HepG2 (cell line): ENCODE results near the gene PON1. TPM values are rescaled to one million over a fixed set of nuclear protein-coding genes. Genes with fewer than 3 reads are reported as not detected.

Experiments
- DNMT1 ChIP-seq: sonication (generic); formaldehyde crosslinking; IDR thresholded peaks from 2 replicates; pipeline ENCODE4 v1.5.1; 2020; ENCODE audit warnings: mild to moderate bottlenecking, missing genetic modification reagents
- RAD21 ChIP-seq: fragments of 450-650 bp; formaldehyde crosslinking; IDR thresholded peaks from 2 replicates; pipeline ENCODE4 v1.5.0; 2020; ENCODE audit warnings: mild to moderate bottlenecking
- REPIN1 ChIP-seq: sonication (generic); formaldehyde crosslinking; IDR thresholded peaks from 2 replicates; pipeline ENCODE4 v1.8.0; 2022; ENCODE audit warnings: missing genetic modification reagents, low read depth, mild to moderate bottlenecking, borderline replicate concordance
- SMC3 ChIP-seq: IDR thresholded peaks from 2 replicates; pipeline ENCODE4 v1.6.1; 2011; ENCODE audit warnings: low read length, improper control_type of control experiment
- STAG1 ChIP-seq: sonication (generic); formaldehyde crosslinking; IDR thresholded peaks from 2 replicates; pipeline ENCODE4 v1.4.0; 2020; ENCODE audit warnings: missing genetic modification reagents
- ZNF260 ChIP-seq: sonication (generic); formaldehyde crosslinking; IDR thresholded peaks from 2 replicates; pipeline ENCODE4 v1.4.0; 2020; ENCODE audit warnings: missing genetic modification reagents, low read depth, mild to moderate bottlenecking, borderline replicate concordance
- ZNF772 ChIP-seq: sonication (generic); formaldehyde crosslinking; IDR thresholded peaks from 2 replicates; pipeline ENCODE4 v1.5.0; 2020; ENCODE audit warnings: mild to moderate bottlenecking, missing genetic modification reagents
- polyA plus RNA-seq, 8 experiments: library from polyadenylated mRNA; depleted of rRNA in 3 of 8; stranded (reverse) in 7 of 8; unstranded in 1 of 8; fragments of >200 nt; fragmentation: Illumina TruSeq in 4 of 8; extraction: Trizol in 4 of 8; gene quantifications; 2 replicates each; pipeline versions ENCODE4 v1.2.1 to v1.2.3, GENCODE V29; 2011 to 2016; ENCODE audit warnings: low read depth in 4 of 8, missing spikeins in 1 of 8, mixed read lengths in 1 of 8; ENCODE audit not compliant: insufficient read depth in 1 of 8
- total RNA-seq, 5 experiments: library from RNA; depleted of rRNA; stranded (reverse); fragments of >200 nt; fragmentation: Illumina TruSeq; extraction: Trizol; gene quantifications; 2 replicates each; pipeline ENCODE4 v1.2.3, GENCODE V29; 2016; ENCODE audit warnings: low read depth in 1 of 5
- TF ChIP-seq, protein P1 (sequence below): sonication (generic); formaldehyde crosslinking; IDR thresholded peaks from 2 replicates; pipeline ENCODE4 v1.4.0; 2020; ENCODE audit warnings: missing genetic modification reagents
- TF ChIP-seq, protein P2 (sequence below): sonication (generic); formaldehyde crosslinking; IDR thresholded peaks from 2 replicates; pipeline ENCODE4 v1.9.0; 2021; ENCODE audit warnings: missing genetic modification reagents, borderline replicate concordance
- TF ChIP-seq, protein P3 (sequence below): sonication (generic); formaldehyde crosslinking; IDR thresholded peaks from 2 replicates; pipeline ENCODE4 v1.5.0; 2020; ENCODE audit warnings: mild to moderate bottlenecking, missing genetic modification reagents, moderate library complexity

PON1 gene
- total and polyA plus RNA-seq, 2 of the 13 experiments (the other 11 are each of a cell fraction or from before 2014, with no cell fraction given): 0.27 to 0.57 TPM

DNA sequence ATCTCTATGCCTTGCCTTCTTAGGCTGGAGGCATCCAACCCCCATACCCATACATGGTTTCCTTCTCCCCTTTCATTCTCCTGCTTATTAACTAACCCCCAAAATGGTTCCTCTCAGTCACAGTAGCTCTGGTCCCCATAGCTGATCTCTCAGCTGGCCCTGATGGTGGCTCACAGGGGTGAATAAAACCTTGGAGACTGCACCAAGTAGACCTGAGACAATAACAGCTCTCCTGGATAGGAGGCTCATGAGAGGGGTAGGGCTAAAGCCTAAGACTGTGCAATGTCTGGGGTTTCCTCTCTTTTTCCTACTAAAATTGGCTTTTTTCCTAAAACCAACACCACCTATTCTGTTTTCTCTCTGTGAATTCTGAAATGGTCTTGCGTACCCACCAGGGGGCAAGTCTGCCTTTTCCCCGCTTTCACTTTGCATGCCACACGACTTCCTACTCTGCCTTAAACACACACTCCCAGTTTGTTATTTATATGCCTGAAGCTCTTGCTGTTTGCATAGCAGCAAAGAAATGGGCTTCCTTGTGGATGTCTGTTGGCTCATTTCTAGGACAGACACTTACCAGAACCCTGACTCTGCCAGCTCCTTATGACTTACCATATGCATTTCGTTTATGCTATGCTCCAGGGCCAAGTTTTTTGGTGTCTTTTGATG lies 18.4 kb upstream of the PON1 start (continued):
- TF ChIP-seq, protein P1, sequence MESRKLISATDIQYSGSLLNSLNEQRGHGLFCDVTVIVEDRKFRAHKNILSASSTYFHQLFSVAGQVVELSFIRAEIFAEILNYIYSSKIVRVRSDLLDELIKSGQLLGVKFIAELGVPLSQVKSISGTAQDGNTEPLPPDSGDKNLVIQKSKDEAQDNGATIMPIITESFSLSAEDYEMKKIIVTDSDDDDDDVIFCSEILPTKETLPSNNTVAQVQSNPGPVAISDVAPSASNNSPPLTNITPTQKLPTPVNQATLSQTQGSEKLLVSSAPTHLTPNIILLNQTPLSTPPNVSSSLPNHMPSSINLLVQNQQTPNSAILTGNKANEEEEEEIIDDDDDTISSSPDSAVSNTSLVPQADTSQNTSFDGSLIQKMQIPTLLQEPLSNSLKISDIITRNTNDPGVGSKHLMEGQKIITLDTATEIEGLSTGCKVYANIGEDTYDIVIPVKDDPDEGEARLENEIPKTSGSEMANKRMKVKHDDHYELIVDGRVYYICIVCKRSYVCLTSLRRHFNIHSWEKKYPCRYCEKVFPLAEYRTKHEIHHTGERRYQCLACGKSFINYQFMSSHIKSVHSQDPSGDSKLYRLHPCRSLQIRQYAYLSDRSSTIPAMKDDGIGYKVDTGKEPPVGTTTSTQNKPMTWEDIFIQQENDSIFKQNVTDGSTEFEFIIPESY (CRISPR knock-in tag): peak; percentile 52; the same call in 1 of the 2 replicates
- TF ChIP-seq ZNF772 (CRISPR knock-in tag): no peak
- peak; percentile 60; the same call in 1 of the 2 replicates for TF ChIP-seq RAD21
- TF ChIP-seq, protein P2, sequence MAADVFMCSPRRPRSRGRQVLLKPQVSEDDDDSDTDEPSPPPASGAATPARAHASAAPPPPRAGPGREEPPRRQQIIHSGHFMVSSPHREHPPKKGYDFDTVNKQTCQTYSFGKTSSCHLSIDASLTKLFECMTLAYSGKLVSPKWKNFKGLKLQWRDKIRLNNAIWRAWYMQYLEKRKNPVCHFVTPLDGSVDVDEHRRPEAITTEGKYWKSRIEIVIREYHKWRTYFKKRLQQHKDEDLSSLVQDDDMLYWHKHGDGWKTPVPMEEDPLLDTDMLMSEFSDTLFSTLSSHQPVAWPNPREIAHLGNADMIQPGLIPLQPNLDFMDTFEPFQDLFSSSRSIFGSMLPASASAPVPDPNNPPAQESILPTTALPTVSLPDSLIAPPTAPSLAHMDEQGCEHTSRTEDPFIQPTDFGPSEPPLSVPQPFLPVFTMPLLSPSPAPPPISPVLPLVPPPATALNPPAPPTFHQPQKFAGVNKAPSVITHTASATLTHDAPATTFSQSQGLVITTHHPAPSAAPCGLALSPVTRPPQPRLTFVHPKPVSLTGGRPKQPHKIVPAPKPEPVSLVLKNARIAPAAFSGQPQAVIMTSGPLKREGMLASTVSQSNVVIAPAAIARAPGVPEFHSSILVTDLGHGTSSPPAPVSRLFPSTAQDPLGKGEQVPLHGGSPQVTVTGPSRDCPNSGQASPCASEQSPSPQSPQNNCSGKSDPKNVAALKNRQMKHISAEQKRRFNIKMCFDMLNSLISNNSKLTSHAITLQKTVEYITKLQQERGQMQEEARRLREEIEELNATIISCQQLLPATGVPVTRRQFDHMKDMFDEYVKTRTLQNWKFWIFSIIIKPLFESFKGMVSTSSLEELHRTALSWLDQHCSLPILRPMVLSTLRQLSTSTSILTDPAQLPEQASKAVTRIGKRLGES (CRISPR knock-in tag): no peak
- TF ChIP-seq, protein P3, sequence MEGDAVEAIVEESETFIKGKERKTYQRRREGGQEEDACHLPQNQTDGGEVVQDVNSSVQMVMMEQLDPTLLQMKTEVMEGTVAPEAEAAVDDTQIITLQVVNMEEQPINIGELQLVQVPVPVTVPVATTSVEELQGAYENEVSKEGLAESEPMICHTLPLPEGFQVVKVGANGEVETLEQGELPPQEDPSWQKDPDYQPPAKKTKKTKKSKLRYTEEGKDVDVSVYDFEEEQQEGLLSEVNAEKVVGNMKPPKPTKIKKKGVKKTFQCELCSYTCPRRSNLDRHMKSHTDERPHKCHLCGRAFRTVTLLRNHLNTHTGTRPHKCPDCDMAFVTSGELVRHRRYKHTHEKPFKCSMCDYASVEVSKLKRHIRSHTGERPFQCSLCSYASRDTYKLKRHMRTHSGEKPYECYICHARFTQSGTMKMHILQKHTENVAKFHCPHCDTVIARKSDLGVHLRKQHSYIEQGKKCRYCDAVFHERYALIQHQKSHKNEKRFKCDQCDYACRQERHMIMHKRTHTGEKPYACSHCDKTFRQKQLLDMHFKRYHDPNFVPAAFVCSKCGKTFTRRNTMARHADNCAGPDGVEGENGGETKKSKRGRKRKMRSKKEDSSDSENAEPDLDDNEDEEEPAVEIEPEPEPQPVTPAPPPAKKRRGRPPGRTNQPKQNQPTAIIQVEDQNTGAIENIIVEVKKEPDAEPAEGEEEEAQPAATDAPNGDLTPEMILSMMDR (CRISPR knock-in tag): peak; percentile 56
- peak; percentile 71 for TF ChIP-seq SMC3
- no peak for TF ChIP-seq ZNF260 (CRISPR knock-in tag)
- peak; percentile 69 for TF ChIP-seq STAG1 (CRISPR knock-in tag)
- no peak for TF ChIP-seq DNMT1 (CRISPR knock-in tag)
- TF ChIP-seq REPIN1 (CRISPR knock-in tag): 0 out of 2 replicates have a peak, but pooled peaks have one; percentile 25
- TF ChIP-seq, all 625 proteins: peak for 7
